T-cell (primary cell): ENCODE data around the gene TSPAN15. TPM values are rescaled to one million over a fixed set of nuclear protein-coding genes. Genes with fewer than 3 reads are reported as not detected.

ENCODE experiments used
- ATAC-seq, 4 experiments: fragments of 200-7000 bp in 3 of 4; fragments of 150-1000 bp in 1 of 4; cut with Tn5 transposase; replicated peaks in 1 of 4; 1 replicate in 3 of 4; 2 replicates in 1 of 4; pipeline ENCODE4 v1.10.0; 2021; ENCODE audit warnings: moderate library complexity in 3 of 4, mild to moderate bottlenecking in 2 of 4, moderate number of reproducible peaks in 1 of 4
- CTCF ChIA-PET, 2 donors: fragments of 300-600 bp; sonication (Branson Sonifier 250); formaldehyde crosslinking; loops; one replicate each; lab custom pipeline; 2022; ENCODE audit warnings: antibody characterized with exemption in 2 of 2; lab: Charles Lee
- POLR2A ChIA-PET, 2 donors: fragments of 300-600 bp; sonication (Branson Sonifier 250); formaldehyde crosslinking; loops; one replicate each; lab custom pipeline; 2022; ENCODE audit warnings: antibody characterized with exemption in 2 of 2; lab: Charles Lee
- DNase-seq, 35 experiments: peaks; one replicate each; pipeline versions ENCODE4 v3.0.0 to v3.0.0-alpha.2; 2013 to 2023
- H3K27ac ChIP-seq: one replicate; pipeline ENCODE4 v1.5.1; 2013; ENCODE audit warnings: low read length
- H3K27me3 ChIP-seq, 2 experiments: replicated peaks in 1 of 2; 1 replicate in 1 of 2; 2 replicates in 1 of 2; pipeline versions ENCODE4 v1.6.1 to v1.7.0; 2013; ENCODE audit warnings: low read length in 1 of 2, mixed read lengths in 1 of 2; ENCODE audit not compliant: control insufficient read depth in 2 of 2, insufficient read depth in 2 of 2; ENCODE audit errors: extremely low read depth in 1 of 2
- H3K36me3 ChIP-seq, 2 donors: 1 replicate in 1 of 2; 2 replicates in 1 of 2; pipeline versions ENCODE4 v1.6.1 to v1.7.0; 2013; ENCODE audit warnings: low read length in 1 of 2; ENCODE audit not compliant: control insufficient read depth in 2 of 2, insufficient read depth in 1 of 2; ENCODE audit errors: extremely low read depth in 1 of 2
- H3K4me1 ChIP-seq, 2 experiments: 1 replicate in 1 of 2; 2 replicates in 1 of 2; pipeline versions ENCODE4 v1.6.1 to v1.7.0; 2013; ENCODE audit warnings: low read length in 2 of 2, mixed read lengths in 1 of 2; ENCODE audit not compliant: insufficient read depth in 2 of 2, control insufficient read depth in 1 of 2; ENCODE audit errors: extremely low read depth in 1 of 2
- H3K4me3 ChIP-seq, 2 donors: 1 replicate in 1 of 2; 2 replicates in 1 of 2; pipeline versions ENCODE4 v1.5.1 to v1.7.0; 2013; ENCODE audit warnings: mild to moderate bottlenecking in 2 of 2, low read length in 1 of 2, moderate library complexity in 1 of 2; ENCODE audit not compliant: control insufficient read depth in 1 of 2; ENCODE audit errors: extremely low read depth in 1 of 2
- H3K9me3 ChIP-seq: 2 replicates; pipeline ENCODE4 v1.7.0; 2013
- H3K27ac Mint-ChIP-seq, 2 donors: one replicate each; pipeline ENCODE4 v1.8.0; 2020 to 2021; ENCODE audit warnings: mild to moderate bottlenecking in 2 of 2, mixed read lengths in 2 of 2
- H3K27me3 Mint-ChIP-seq, 2 donors: one replicate each; pipeline ENCODE4 v1.8.0; 2021 to 2022; ENCODE audit warnings: mixed read lengths in 2 of 2
- H3K36me3 Mint-ChIP-seq: one replicate; pipeline ENCODE4 v1.8.0; 2021; ENCODE audit warnings: mixed read lengths
- H3K4me1 Mint-ChIP-seq, 3 donors: one replicate each; pipeline ENCODE4 v1.8.0; 2020 to 2022; ENCODE audit warnings: mixed read lengths in 3 of 3, mild to moderate bottlenecking in 1 of 3
- H3K4me3 Mint-ChIP-seq, 3 donors: one replicate each; pipeline ENCODE4 v1.8.0; 2020 to 2022; ENCODE audit warnings: mild to moderate bottlenecking in 3 of 3, mixed read lengths in 3 of 3, moderate library complexity in 3 of 3
- H3K9me3 Mint-ChIP-seq, 3 donors: one replicate each; pipeline ENCODE4 v1.8.0; 2020 to 2022; ENCODE audit warnings: mixed read lengths in 3 of 3
- WGBS: methylation state at CpG from one replicate; pipeline ENCODE4 v1.1.5; 2013; ENCODE audit warnings: missing lambda C conversion rate; ENCODE audit not compliant: insufficient coverage; 5-methylcytosine and 5-hydroxymethylcytosine counted together
- total RNA-seq, 35 experiments: library from RNA in 6 of 35; stranded (reverse) in 6 of 35; fragments of 120-200 nt in 1 of 35; gene quantifications; one replicate each; pipeline versions ENCODE4 v1.2.1 to v1.2.4 and lab custom pipeline; 2013 to 2026

Gene TSPAN15
- total RNA-seq, 5 donors from 2014 or later (not counting 1 experiment from before 2014, with no cell fraction given), result 2.9 to 8.2 (median 6.2) TPM

GRCh38 chr10:69452676-69453415 lies 1.6 kb downstream of the TSPAN15 start:
- Mint-ChIP-seq H3K4me3 (peak overlapping the region; percentile 29 to 90 (median 87)), H3K36me3 (no peaks in the 10 kb centered on the region), H3K9me3 (no peaks in the 10 kb centered on the region), H3K27ac (no peak overlapping the region), H3K4me1 (peaks cover 23 to 29% (median 23%) of the 10 kb centered on the region in 3 donors), H3K27me3 (peaks cover 3 to 6% of the 10 kb centered on the region in 2 donors)
- ChIA-PET POLR2A (no interaction called here), CTCF (interaction anchor here in 1 of 2 donors (0.6 to 0.8 kb wide), 2 partner anchors 16 to 43 kb away, joined by 3 read pairs; no protein-coding TSS in a partner anchor)
- Histone ChIP-seq H3K4me3 (no peak overlapping the region), H3K27me3 (peaks cover 0 to 21% of the 10 kb centered on the region in 2 experiments), H3K36me3 (no peaks in the 10 kb centered on the region), H3K4me1 (peaks cover 0 to 23% of the 10 kb centered on the region in 2 experiments), H3K9me3 (no peaks in the 10 kb centered on the region), H3K27ac (no peak overlapping the region)
- ATAC-seq (no peak), DNase-seq (no peak)
- 87% methylated on average over 4 of the region's 6 CpGs for WGBS

- H3K4me3 ChIP-seq, result no peak overlapping the region
- H3K27ac ChIP-seq, result no peak overlapping the region
- H3K27me3 ChIP-seq, result peaks cover 0 to 21% of the 10 kb centered on the region in 2 experiments
- peaks cover 3 to 6% of the 10 kb centered on the region in 2 donors for H3K27me3 Mint-ChIP-seq
- no peaks in the 10 kb centered on the region for H3K9me3 ChIP-seq
- ChIA-PET POLR2A (no interaction called here), CTCF (no interaction called here)
- no peaks in the 10 kb centered on the region for H3K36me3 ChIP-seq
- no peaks in the 10 kb centered on the region for H3K9me3 Mint-ChIP-seq
- H3K4me1 Mint-ChIP-seq, result peaks cover 23 to 24% (median 23%) of the 10 kb centered on the region in 3 donors
- H3K4me3 Mint-ChIP-seq, result peak overlapping the region in 1 of 3 donors; percentile 19
- no peak for ATAC-seq
- peaks cover 0 to 23% of the 10 kb centered on the region in 2 experiments for H3K4me1 ChIP-seq
- no peaks in the 10 kb centered on the region for H3K36me3 Mint-ChIP-seq
- H3K27ac Mint-ChIP-seq, result no peak overlapping the region
- DNase-seq, result no peak
These were observed 2.5 kb downstream of the TSPAN15 start for GRCh38 chr10:69453795-69454194.

GRCh38 chr10:69455006-69455763 lies 3.9 kb downstream of the TSPAN15 start:
- DNase-seq (no peak), ATAC-seq (no peak)
- ChIA-PET POLR2A (interaction anchor here in 1 of 2 donors (0.6 kb wide), 1 partner anchor 29 kb away, joined by 10 read pairs; no protein-coding TSS in a partner anchor), CTCF (no interaction called here)
- peaks cover 3 to 4% of the 10 kb centered on the region in 2 donors for H3K27me3 Mint-ChIP-seq
- no peaks in the 10 kb centered on the region for H3K9me3 Mint-ChIP-seq
- H3K27ac ChIP-seq, result no peak overlapping the region
- H3K4me1 Mint-ChIP-seq, result peaks cover 17 to 22% (median 17%) of the 10 kb centered on the region in 3 donors
- no peaks in the 10 kb centered on the region for H3K9me3 ChIP-seq
- no peaks in the 10 kb centered on the region for H3K36me3 ChIP-seq
- 100% methylated on average over 2 of the region's 10 CpGs for WGBS
- H3K4me3 Mint-ChIP-seq, result no peak overlapping the region
- no peaks in the 10 kb centered on the region for H3K36me3 Mint-ChIP-seq
- H3K4me1 ChIP-seq, result peaks cover 0 to 15% of the 10 kb centered on the region in 2 experiments
- H3K27me3 ChIP-seq, result peaks cover 0 to 21% of the 10 kb centered on the region in 2 experiments
- H3K4me3 ChIP-seq, result no peak overlapping the region
- H3K27ac Mint-ChIP-seq, result no peak overlapping the region

GRCh38 chr10:69456880-69457693 lies 5.8 kb downstream of the TSPAN15 start:
- Mint-ChIP-seq H3K27ac (no peak overlapping the region), H3K36me3 (no peaks in the 10 kb centered on the region), H3K4me1 (peaks cover 3 to 22% (median 14%) of the 10 kb centered on the region in 3 donors), H3K27me3 (peaks cover 3 to 4% of the 10 kb centered on the region in 2 donors), H3K9me3 (no peaks in the 10 kb centered on the region), H3K4me3 (no peak overlapping the region)
- POLR2A ChIA-PET, result no interaction called here
- CTCF ChIA-PET, result no interaction called here
- Histone ChIP-seq H3K27ac (no peak overlapping the region), H3K4me3 (no peak overlapping the region), H3K27me3 (peaks cover 0 to 16% of the 10 kb centered on the region in 2 experiments), H3K4me1 (peaks cover 0 to 7% of the 10 kb centered on the region in 2 experiments), H3K36me3 (no peaks in the 10 kb centered on the region), H3K9me3 (no peaks in the 10 kb centered on the region)
- 78% methylated on average over 7 of the region's 8 CpGs for WGBS
- DNase-seq (no peak), ATAC-seq (no peak)

- ATAC-seq, result no peak
- CTCF ChIA-PET, result no interaction called here
These were observed 6.5 kb downstream of the TSPAN15 start for GRCh38 chr10:69457771-69458237.

More at GRCh38 chr10:69457771-69458237, 6.5 kb downstream of the TSPAN15 start:
- H3K4me3 Mint-ChIP-seq, result no peak overlapping the region
- H3K27ac Mint-ChIP-seq, result no peak overlapping the region
- no peaks in the 10 kb centered on the region for H3K9me3 Mint-ChIP-seq
- H3K27me3 Mint-ChIP-seq, result peaks cover 2 to 3% of the 10 kb centered on the region in 2 donors
- H3K27ac ChIP-seq, result no peak overlapping the region
- peaks cover 0 to 19% (median 8%) of the 10 kb centered on the region in 3 donors for H3K4me1 Mint-ChIP-seq
- DNase-seq, result no peak
- H3K4me1 ChIP-seq, result peaks cover 0 to 5% of the 10 kb centered on the region in 2 experiments
- peaks cover 0 to 12% of the 10 kb centered on the region in 2 experiments for H3K27me3 ChIP-seq
- no peaks in the 10 kb centered on the region for H3K36me3 ChIP-seq
- POLR2A ChIA-PET, result no interaction called here
- 69% methylated on average over 3 of the region's 5 CpGs for WGBS
- no peaks in the 10 kb centered on the region for H3K36me3 Mint-ChIP-seq
- H3K9me3 ChIP-seq, result no peaks in the 10 kb centered on the region
- no peak overlapping the region for H3K4me3 ChIP-seq
